Stimulated activated naive B cell treated with anti-CD40 and anti-IgM and Interleukin-4, amounts not matched to agents 10 μg/mL and 1 μg/mL and 100 μg/mL, for 72 hours (primary cell): ENCODE results near the gene CLNK.

Experiments
- ATAC-seq, 2 donors: fragments of 150-1000 bp; cut with Tn5 transposase; replicated peaks; 2 replicates each; pipeline ENCODE4 v1.10.0; 2021; ENCODE audit warnings: moderate library complexity in 1 of 2
- DNase-seq: peaks from one replicate; pipeline ENCODE4 v3.0.0; 2021
- H3K27ac Mint-ChIP-seq: one replicate; pipeline ENCODE4 v1.8.0; 2022; ENCODE audit warnings: mild to moderate bottlenecking, mixed read lengths
- H3K27me3 Mint-ChIP-seq, 2 donors: one replicate each; pipeline ENCODE4 v1.8.0; 2022; ENCODE audit warnings: mixed read lengths in 2 of 2
- H3K36me3 Mint-ChIP-seq, 2 donors: one replicate each; pipeline ENCODE4 v1.8.0; 2022; ENCODE audit warnings: mixed read lengths in 2 of 2, mild to moderate bottlenecking in 1 of 2
- H3K4me1 Mint-ChIP-seq, 2 donors: one replicate each; pipeline ENCODE4 v1.8.0; 2022; ENCODE audit warnings: mixed read lengths in 2 of 2, mild to moderate bottlenecking in 1 of 2
- H3K4me3 Mint-ChIP-seq, 2 donors: one replicate each; pipeline ENCODE4 v1.8.0; 2022; ENCODE audit warnings: mild to moderate bottlenecking in 2 of 2, mixed read lengths in 2 of 2, moderate library complexity in 1 of 2
- H3K9me3 Mint-ChIP-seq, 2 donors: one replicate each; pipeline ENCODE4 v1.8.0; 2022; ENCODE audit warnings: mixed read lengths in 2 of 2, mild to moderate bottlenecking in 1 of 2

The CLNK gene

DNA sequence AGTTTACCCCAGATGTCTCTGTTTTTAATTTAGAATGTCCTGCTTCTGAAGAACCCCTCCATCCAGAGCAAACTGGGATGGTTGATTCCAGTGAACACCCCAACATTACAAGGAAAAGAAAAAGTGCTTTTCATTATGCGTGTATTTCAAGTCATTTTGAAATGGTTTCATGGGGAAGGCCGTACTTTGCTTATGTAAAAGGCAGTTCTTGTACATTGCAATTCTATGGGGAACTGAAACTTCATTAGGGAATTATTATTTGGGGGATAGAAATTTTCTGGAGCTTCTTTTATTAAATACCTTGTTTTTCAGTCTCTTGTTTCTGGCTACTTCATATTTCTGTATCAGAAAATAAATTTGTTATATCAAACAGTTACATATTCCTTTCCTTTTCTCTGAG lies 130.4 kb downstream of the CLNK start:
- peaks cover 7% of the 10 kb centered on the region in 2 donors for H3K4me1 Mint-ChIP-seq
- H3K27ac Mint-ChIP-seq: no peak overlapping the region
- DNase-seq (no peak), ATAC-seq (peak in 1 of 2 donors; percentile 27)
- H3K4me3 Mint-ChIP-seq: no peak overlapping the region
- H3K27me3 Mint-ChIP-seq: no peaks in the 10 kb centered on the region
- H3K9me3 Mint-ChIP-seq: no peaks in the 10 kb centered on the region
- peaks cover 1 to 5% of the 10 kb centered on the region in 2 donors for H3K36me3 Mint-ChIP-seq

- H3K4me1 Mint-ChIP-seq: peaks cover 7% of the 10 kb centered on the region in 2 donors
- peaks cover 1 to 5% of the 10 kb centered on the region in 2 donors for H3K36me3 Mint-ChIP-seq
- H3K27me3 Mint-ChIP-seq: no peaks in the 10 kb centered on the region
- H3K9me3 Mint-ChIP-seq: no peaks in the 10 kb centered on the region
- no peak overlapping the region for H3K27ac Mint-ChIP-seq
- ATAC-seq (no peak), DNase-seq (no peak)
- H3K4me3 Mint-ChIP-seq: no peak overlapping the region
Observed at GRCh38 chr4:10552591-10553280, 131.8 kb downstream of the CLNK start.

GRCh38 chr4:10535912-10536311 lies 148.7 kb downstream of the CLNK start:
- Mint-ChIP-seq H3K9me3 (no peaks in the 10 kb centered on the region), H3K36me3 (peaks cover 0 to 2% of the 10 kb centered on the region in 2 donors), H3K4me1 (peaks cover 0 to 10% of the 10 kb centered on the region in 2 donors), H3K4me3 (no peak overlapping the region), H3K27ac (no peak overlapping the region), H3K27me3 (no peaks in the 10 kb centered on the region)
- DNase-seq: no peak
- ATAC-seq: no peak

- H3K36me3 Mint-ChIP-seq: peaks cover 0 to 2% of the 10 kb centered on the region in 2 donors
- DNase-seq: no peak
- H3K9me3 Mint-ChIP-seq: no peaks in the 10 kb centered on the region
- H3K4me3 Mint-ChIP-seq: peak overlapping the region in 1 of 2 donors; percentile 17
- H3K27ac Mint-ChIP-seq: no peak overlapping the region
- peaks cover 0 to 10% of the 10 kb centered on the region in 2 donors for H3K4me1 Mint-ChIP-seq
- peak; percentile 34 to 41 for ATAC-seq
- peaks cover 0 to 4% of the 10 kb centered on the region in 2 donors for H3K27me3 Mint-ChIP-seq
Observed at GRCh38 chr4:10534820-10535219, 149.7 kb downstream of the CLNK start.

DNA sequence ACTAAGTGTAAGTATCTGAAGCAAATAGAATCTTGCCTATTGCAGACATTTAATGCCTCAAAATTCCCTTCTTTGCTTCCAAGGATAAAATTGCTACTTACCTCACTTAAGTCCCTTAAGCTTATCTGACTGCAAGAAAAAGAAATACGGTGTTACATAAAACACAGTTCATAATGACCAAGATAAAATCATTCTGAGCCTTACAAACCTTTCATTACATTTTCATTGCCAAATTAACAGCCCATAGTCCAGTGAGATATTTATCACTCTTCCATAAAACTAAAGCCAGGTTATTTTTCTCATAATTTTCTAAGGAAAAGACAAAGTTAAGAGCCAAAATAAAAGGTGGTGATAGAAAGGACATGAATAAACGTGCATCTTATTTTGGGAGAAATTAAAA lies 152.4 kb downstream of the CLNK start:
- H3K4me3 Mint-ChIP-seq: no peak overlapping the region
- H3K9me3 Mint-ChIP-seq: no peaks in the 10 kb centered on the region
- peaks cover 0 to 1% of the 10 kb centered on the region in 2 donors for H3K36me3 Mint-ChIP-seq
- ATAC-seq (no peak), DNase-seq (no peak)
- H3K4me1 Mint-ChIP-seq: peaks cover 0 to 5% of the 10 kb centered on the region in 2 donors
- H3K27me3 Mint-ChIP-seq: peaks cover 0 to 5% of the 10 kb centered on the region in 2 donors
- H3K27ac Mint-ChIP-seq: no peak overlapping the region

DNA sequence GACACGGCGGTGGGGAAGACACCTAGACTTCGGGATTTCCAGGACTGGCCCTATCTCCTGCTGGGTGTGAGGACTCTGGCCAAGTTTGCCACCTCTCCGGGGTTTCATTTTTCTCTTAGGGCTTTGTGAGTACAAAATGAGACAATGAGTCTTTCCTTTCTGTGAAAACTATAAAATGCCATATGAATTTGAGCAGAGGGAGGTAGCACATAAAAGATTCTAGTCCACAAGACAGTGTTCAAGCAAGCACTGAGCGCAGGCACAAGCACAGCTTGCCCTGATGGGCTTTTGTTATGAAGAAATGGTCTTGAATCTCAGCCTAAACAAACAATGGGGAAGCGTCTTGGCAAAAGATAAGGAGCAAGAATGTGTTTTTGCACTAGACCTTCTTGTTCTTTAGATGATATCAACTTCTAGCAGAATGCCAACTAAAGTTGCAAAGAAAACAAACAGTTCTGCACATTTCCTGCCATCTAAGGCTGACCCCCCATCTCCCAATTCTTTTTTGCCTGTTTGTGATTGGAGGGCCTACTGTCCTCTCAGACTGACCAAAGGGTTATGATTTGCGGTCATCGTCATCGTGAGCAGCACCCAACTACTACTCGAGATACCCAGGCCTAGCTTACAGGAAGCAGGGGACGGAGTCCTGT lies 154.3 kb downstream of the CLNK start:
- Mint-ChIP-seq H3K27ac (no peak overlapping the region), H3K4me1 (peaks cover 0 to 5% of the 10 kb centered on the region in 2 donors), H3K36me3 (peaks cover 0 to 1% of the 10 kb centered on the region in 2 donors), H3K4me3 (no peak overlapping the region), H3K9me3 (no peaks in the 10 kb centered on the region), H3K27me3 (peaks cover 0 to 5% of the 10 kb centered on the region in 2 donors)
- no peak for ATAC-seq
- no peak for DNase-seq

DNA sequence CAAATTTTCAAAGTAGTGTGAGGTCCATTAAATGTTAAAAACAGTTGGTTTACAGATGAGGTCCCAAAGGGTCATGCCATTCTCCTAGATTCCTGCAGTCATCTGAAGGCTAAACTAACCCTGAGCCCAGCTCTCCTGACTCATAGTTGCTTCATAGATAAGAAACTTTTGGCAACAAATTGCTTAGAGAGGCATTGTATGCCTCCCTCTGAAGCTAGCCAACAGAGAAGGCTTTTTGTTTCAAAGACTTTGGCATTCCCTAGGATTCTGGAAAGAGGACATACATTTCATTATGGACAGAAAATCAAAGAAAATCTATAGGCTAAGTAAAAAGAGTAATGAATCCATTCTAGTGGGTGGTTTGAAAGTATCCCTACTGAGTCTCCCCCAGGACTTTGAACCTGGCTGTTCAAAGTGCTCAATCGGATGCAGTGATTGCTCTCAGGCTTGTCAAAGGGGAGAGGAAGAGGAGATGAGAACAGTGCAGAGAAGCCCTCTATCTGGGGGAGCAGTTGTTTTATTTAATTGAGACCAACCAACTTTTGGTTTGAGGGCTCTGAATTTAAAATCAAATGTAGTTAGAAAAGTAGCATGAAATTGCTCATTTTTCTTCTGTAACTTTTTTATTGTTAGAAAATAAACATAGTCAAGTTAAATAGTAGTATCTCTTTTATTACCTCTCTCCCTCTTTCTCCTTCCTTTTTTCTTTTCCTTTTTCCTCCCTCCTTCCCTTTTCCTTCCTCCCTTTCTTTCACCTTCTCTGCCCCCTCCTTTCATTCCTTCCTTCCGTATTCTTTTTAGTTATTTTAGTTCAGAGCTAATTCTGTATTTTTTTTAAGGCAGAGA lies 155.1 kb downstream of the CLNK start:
- no peaks in the 10 kb centered on the region for H3K9me3 Mint-ChIP-seq
- no peaks in the 10 kb centered on the region for H3K36me3 Mint-ChIP-seq
- H3K27ac Mint-ChIP-seq: no peak overlapping the region
- ATAC-seq: no peak
- H3K4me3 Mint-ChIP-seq: no peak overlapping the region
- H3K4me1 Mint-ChIP-seq: no peaks in the 10 kb centered on the region
- peaks cover 0 to 5% of the 10 kb centered on the region in 2 donors for H3K27me3 Mint-ChIP-seq
- no peak for DNase-seq

- no peak overlapping the region for H3K27ac Mint-ChIP-seq
Observed at GRCh38 chr4:10527438-10527837, 157.1 kb downstream of the CLNK start.

DNA sequence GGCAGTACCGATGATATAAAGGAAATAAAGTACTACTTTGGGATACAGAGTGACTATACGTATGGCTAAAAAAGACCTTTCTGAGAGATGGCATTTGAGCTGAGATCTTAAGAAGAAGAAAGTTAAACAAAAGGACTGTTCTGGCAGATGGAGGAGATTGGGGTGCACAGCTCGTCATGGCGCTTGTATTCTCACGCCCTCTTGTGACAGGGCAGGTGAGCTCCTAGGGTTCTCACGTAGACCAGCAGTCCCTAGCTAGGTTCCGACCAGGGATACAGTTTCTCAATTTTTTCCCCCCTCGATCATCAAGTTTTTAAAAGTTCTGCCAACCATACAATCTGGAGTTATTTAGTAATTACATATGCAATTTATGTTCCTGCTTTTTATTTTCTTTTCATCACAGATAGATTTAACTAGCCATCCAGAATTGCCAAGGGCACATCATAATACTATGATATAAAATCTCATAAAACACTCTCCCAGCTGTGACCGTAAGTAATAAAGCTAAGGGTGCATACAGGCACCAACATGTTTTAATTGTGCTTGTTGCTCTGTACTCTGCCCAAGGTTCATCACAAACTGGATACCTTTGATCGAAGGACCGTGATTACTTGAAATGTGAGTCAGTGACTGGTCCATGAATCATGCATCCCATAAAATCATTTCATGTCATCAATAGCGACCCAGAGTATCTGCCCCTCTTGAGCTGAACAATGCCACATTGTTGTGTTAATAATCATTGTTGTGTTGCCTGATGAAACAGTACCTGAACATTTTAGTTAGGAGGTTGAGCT lies 157.9 kb downstream of the CLNK start:
- H3K27me3 Mint-ChIP-seq: peaks cover 0 to 5% of the 10 kb centered on the region in 2 donors
- H3K4me1 Mint-ChIP-seq: no peaks in the 10 kb centered on the region
- ATAC-seq (no peak), DNase-seq (no peak)
- H3K4me3 Mint-ChIP-seq: no peak overlapping the region
- no peak overlapping the region for H3K27ac Mint-ChIP-seq
- no peaks in the 10 kb centered on the region for H3K36me3 Mint-ChIP-seq
- no peaks in the 10 kb centered on the region for H3K9me3 Mint-ChIP-seq

More at GRCh38 chr4:10527438-10527837, 157.1 kb downstream of the CLNK start:
- Mint-ChIP-seq H3K4me3 (no peak overlapping the region), H3K36me3 (no peaks in the 10 kb centered on the region), H3K27me3 (peaks cover 0 to 5% of the 10 kb centered on the region in 2 donors), H3K9me3 (no peaks in the 10 kb centered on the region), H3K4me1 (no peaks in the 10 kb centered on the region)
- DNase-seq (no peak), ATAC-seq (no peak)

DNA sequence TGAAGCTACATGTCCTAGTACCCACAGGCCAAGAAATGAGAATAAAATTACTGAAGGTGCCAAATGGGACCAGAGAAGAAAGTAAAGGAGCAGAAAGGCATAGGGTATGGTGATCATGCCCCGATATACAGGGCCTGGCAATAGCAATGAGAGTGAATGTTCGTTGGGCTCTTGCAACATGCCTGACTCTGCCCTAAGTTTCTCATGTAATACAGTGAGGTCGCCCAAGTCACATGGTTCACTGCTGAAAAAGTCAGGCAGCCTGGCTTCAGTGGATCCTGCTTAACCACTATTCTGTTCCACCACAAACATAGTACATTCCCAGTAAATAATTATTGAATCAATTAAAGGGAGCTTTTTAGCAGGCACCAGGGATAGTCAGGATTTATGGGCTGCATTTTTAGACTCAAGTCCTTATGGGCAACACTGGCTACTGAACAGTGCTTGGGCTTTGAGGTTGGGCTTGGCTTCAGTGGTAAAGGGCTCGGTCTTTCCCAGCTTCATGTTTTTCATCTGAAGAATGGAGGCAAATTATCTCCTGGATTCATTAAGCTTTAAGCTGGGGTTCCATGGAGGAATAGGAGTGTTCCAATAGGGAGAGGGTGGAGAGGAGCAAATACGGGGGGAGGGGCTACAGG lies 160.3 kb downstream of the CLNK start:
- no peak for ATAC-seq
- H3K27me3 Mint-ChIP-seq: no peaks in the 10 kb centered on the region
- no peak overlapping the region for H3K27ac Mint-ChIP-seq
- no peak for DNase-seq
- H3K36me3 Mint-ChIP-seq: no peaks in the 10 kb centered on the region
- no peaks in the 10 kb centered on the region for H3K4me1 Mint-ChIP-seq
- no peaks in the 10 kb centered on the region for H3K9me3 Mint-ChIP-seq
- no peak overlapping the region for H3K4me3 Mint-ChIP-seq

DNA sequence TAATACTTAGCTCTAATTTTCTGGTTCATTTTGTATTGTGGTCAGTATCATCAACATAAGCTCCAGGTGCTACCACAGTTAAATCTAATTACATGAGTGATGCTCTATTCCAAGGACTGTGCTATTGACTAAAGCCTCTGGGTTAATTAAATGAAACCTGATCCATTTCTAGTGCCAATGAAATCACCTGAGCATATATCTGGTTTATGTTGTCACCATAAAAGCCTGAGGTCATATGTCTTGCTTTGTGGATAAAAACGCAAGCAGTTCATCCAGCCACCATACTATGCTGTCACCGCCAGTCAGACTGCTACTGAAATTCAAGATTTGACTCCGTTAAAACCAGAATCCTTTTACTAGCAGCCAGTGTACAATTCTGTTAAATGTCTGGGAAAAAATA lies 163.1 kb downstream of the CLNK start:
- Mint-ChIP-seq H3K4me1 (no peaks in the 10 kb centered on the region), H3K9me3 (no peaks in the 10 kb centered on the region), H3K27me3 (no peaks in the 10 kb centered on the region), H3K27ac (no peak overlapping the region), H3K36me3 (no peaks in the 10 kb centered on the region), H3K4me3 (no peak overlapping the region)
- ATAC-seq (no peak), DNase-seq (no peak)

DNA sequence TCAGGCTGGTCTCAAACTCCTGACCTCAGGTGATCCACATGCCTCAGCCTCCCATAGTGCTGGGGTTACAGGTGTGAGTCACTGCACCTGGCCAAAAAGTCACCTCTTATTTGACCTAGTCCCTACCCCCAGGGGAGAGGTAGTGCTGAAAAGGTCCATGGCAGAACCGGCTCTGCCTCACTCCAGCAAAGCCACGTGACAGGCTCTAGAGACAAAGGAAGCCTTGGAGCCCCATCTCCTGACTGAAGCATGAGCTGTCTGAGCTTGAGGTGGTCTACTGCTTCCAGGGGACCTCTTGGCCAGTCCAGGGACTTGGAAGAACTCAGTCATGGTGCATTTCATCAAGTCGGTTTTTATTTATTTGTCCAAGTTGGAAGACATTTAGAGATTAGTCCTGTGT lies 174.8 kb downstream of the CLNK start:
- Mint-ChIP-seq H3K27me3 (no peaks in the 10 kb centered on the region), H3K36me3 (peaks cover 0 to 5% of the 10 kb centered on the region in 2 donors), H3K27ac (no peak overlapping the region), H3K9me3 (peaks cover 0 to 5% of the 10 kb centered on the region in 2 donors), H3K4me1 (no peaks in the 10 kb centered on the region), H3K4me3 (no peak overlapping the region)
- no peak for DNase-seq
- ATAC-seq: no peak

DNA sequence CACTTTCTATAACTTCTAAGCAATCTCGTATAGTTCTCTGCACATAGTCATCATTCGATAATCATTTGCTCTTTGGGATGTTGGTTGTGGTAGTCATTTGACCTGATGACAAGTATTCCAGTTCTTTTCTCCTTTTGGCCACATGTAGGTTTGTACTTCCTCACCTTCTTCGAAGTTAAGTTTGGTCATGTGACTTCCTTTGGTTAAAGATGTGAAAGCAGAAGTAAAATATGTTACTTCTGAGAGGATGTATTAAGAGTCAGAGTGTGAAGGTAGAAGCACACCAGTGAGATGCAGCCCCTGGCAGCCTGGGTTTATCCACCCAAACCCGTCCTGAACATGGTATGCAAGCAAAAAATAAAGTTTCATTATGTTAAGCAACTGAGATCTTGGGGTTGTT lies 178.5 kb downstream of the CLNK start:
- ATAC-seq: peak; percentile 31 to 44
- H3K4me3 Mint-ChIP-seq: no peak overlapping the region
- peaks cover 0 to 5% of the 10 kb centered on the region in 2 donors for H3K9me3 Mint-ChIP-seq

More for the DNA sequence above, 178.5 kb downstream of the CLNK start:
- Mint-ChIP-seq H3K36me3 (peaks cover 0 to 7% of the 10 kb centered on the region in 2 donors), H3K27me3 (peaks cover 0 to 6% of the 10 kb centered on the region in 2 donors), H3K27ac (no peak overlapping the region), H3K4me1 (no peaks in the 10 kb centered on the region)
- no peak for DNase-seq
